ENCODE data around the gene SLC9A9. TPM values are rescaled to one million over a fixed set of nuclear protein-coding genes. Genes with fewer than 3 reads are reported as not detected.

SLC9A9 gene
- total and polyA plus RNA-seq, 9 of the 15 experiments (the other 6 are each of a cell fraction or from before 2014, with no cell fraction given): 0.03 to 0.13 TPM; not detected in 7

DNA sequence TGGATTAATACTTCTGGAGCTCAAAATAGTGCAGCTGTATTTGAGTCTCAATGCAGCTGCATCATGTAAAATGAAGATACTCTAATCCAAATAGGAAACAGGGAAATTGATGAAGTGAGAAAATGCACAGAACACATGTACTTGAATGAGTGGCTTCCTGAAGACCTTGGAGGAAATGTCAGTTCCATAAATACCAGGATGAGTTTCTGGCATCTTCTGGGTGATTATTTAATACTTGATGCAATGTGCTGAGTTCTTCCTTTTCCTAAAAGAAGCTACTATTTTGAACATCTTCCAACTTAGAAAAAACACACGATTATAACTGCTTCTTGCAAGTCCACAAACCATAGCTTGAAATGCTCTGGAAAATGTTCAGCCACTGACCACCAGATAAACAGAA, 162.8 kb downstream of the SLC9A9 start:
- no peaks in the 10 kb centered on the region for H4K20me1 ChIP-seq (replicated peaks; ENCODE audit: control insufficient read depth, insufficient read depth, low read length)
- TF ChIP-seq C11orf30 (IDR thresholded peaks at IDR 0.05; ENCODE audit: low read depth) (no peak), MCM5 (IDR thresholded peaks at IDR 0.05; ENCODE audit: low read depth) (no peak), RBFOX2 (IDR thresholded peaks at IDR 0.05; ENCODE audit: low read depth, low read length) (no peak), ZNF444 (CRISPR knock-in tag; IDR thresholded peaks at IDR 0.05) (no peak), NELFE (IDR thresholded peaks at IDR 0.05; ENCODE audit: insufficient read depth, insufficient read length) (no peak), ZNF57 (CRISPR knock-in tag; IDR thresholded peaks at IDR 0.05) (no peak), POLR2A (conservative IDR thresholded peaks at IDR 0.05) (no peak), TAF7 (tag; IDR thresholded peaks at IDR 0.05) (no peak), EWSR1 (IDR thresholded peaks at IDR 0.05; ENCODE audit: borderline replicate concordance, low read depth, partially characterized antibody) (no peak), NR2C2 (CRISPR knock-in tag; IDR thresholded peaks at IDR 0.05) (no peak), NR2C2 (tag; IDR thresholded peaks at IDR 0.05) (no peak), NR1H2 (CRISPR knock-in tag; IDR thresholded peaks at IDR 0.05) (no peak)
- TF ChIP-seq, protein P1, sequence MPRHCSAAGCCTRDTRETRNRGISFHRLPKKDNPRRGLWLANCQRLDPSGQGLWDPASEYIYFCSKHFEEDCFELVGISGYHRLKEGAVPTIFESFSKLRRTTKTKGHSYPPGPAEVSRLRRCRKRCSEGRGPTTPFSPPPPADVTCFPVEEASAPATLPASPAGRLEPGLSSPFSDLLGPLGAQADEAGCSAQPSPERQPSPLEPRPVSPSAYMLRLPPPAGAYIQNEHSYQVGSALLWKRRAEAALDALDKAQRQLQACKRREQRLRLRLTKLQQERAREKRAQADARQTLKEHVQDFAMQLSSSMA (CRISPR knock-in tag; IDR thresholded peaks at IDR 0.05): no peak
- TF ChIP-seq, protein P2, sequence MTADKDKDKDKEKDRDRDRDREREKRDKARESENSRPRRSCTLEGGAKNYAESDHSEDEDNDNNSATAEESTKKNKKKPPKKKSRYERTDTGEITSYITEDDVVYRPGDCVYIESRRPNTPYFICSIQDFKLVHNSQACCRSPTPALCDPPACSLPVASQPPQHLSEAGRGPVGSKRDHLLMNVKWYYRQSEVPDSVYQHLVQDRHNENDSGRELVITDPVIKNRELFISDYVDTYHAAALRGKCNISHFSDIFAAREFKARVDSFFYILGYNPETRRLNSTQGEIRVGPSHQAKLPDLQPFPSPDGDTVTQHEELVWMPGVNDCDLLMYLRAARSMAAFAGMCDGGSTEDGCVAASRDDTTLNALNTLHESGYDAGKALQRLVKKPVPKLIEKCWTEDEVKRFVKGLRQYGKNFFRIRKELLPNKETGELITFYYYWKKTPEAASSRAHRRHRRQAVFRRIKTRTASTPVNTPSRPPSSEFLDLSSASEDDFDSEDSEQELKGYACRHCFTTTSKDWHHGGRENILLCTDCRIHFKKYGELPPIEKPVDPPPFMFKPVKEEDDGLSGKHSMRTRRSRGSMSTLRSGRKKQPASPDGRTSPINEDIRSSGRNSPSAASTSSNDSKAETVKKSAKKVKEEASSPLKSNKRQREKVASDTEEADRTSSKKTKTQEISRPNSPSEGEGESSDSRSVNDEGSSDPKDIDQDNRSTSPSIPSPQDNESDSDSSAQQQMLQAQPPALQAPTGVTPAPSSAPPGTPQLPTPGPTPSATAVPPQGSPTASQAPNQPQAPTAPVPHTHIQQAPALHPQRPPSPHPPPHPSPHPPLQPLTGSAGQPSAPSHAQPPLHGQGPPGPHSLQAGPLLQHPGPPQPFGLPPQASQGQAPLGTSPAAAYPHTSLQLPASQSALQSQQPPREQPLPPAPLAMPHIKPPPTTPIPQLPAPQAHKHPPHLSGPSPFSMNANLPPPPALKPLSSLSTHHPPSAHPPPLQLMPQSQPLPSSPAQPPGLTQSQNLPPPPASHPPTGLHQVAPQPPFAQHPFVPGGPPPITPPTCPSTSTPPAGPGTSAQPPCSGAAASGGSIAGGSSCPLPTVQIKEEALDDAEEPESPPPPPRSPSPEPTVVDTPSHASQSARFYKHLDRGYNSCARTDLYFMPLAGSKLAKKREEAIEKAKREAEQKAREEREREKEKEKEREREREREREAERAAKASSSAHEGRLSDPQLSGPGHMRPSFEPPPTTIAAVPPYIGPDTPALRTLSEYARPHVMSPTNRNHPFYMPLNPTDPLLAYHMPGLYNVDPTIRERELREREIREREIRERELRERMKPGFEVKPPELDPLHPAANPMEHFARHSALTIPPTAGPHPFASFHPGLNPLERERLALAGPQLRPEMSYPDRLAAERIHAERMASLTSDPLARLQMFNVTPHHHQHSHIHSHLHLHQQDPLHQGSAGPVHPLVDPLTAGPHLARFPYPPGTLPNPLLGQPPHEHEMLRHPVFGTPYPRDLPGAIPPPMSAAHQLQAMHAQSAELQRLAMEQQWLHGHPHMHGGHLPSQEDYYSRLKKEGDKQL (CRISPR knock-in tag; IDR thresholded peaks at IDR 0.05; ENCODE audit: borderline replicate concordance): no peak
- TF ChIP-seq, protein P3, sequence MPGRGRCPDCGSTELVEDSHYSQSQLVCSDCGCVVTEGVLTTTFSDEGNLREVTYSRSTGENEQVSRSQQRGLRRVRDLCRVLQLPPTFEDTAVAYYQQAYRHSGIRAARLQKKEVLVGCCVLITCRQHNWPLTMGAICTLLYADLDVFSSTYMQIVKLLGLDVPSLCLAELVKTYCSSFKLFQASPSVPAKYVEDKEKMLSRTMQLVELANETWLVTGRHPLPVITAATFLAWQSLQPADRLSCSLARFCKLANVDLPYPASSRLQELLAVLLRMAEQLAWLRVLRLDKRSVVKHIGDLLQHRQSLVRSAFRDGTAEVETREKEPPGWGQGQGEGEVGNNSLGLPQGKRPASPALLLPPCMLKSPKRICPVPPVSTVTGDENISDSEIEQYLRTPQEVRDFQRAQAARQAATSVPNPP (IDR thresholded peaks at IDR 0.05; ENCODE audit: borderline replicate concordance, insufficient read depth, insufficient read length): no peak
- DNase-seq (ENCODE audit: extremely low read depth in 1 of 4, low spot score in 3 of 4): no peak
- H2AFZ ChIP-seq (ENCODE audit: low read depth, low read length): no peak overlapping the region
- no peak overlapping the region for H3K27ac ChIP-seq (ENCODE audit: extremely low read depth, low read depth, low read length)
- no peaks in the 10 kb centered on the region for H3K9me1 ChIP-seq (ENCODE audit: control insufficient read depth, insufficient read depth, low read length)
- FAIRE-seq: no peak
- H3K4me1 ChIP-seq (replicated peaks in 1 of 2; ENCODE audit: control insufficient read depth in 2 of 2, insufficient read depth in 2 of 2, low read length in 2 of 2): no peaks in the 10 kb centered on the region
- no peak for ATAC-seq
- H3K27me3 ChIP-seq (ENCODE audit: control insufficient read depth in 2 of 2, insufficient read depth in 2 of 2, low read length in 2 of 2): no peaks in the 10 kb centered on the region; a peak in 1 of 5 replicates
- ChIA-PET CTCF (ENCODE audit: low intra/inter-chr PET ratio) (no interaction called here), POLR2A (interaction anchor here (0.6 to 1.0 kb wide), 3 partner anchors 9 to 584 kb away, joined by 3 read pairs; no protein-coding TSS in a partner anchor)
- BruUV-seq (replicated peaks): no TSS peak
- H3K9ac ChIP-seq (ENCODE audit: insufficient read depth in 1 of 2, low read depth in 2 of 2, low read length in 2 of 2): no peak overlapping the region
- H3K4me3 ChIP-seq: no peak overlapping the region
- WGBS (ENCODE audit: insufficient coverage, low coverage, missing lambda C conversion rate): 0% methylated on average over 1 of the region's 1 CpG
- H3K4me2 ChIP-seq (ENCODE audit: insufficient read depth, low read length): no peak overlapping the region
- H3K36me3 ChIP-seq (ENCODE audit: control insufficient read depth, insufficient read depth, low read length): no peaks in the 10 kb centered on the region
- H3K9me3 ChIP-seq (replicated peaks; ENCODE audit: control insufficient read depth, insufficient read depth, low read depth, low read length): no peaks in the 10 kb centered on the region
- intact Hi-C loops (cut with micrococcal nuclease): no loop called here
- H3K79me2 ChIP-seq (ENCODE audit: control insufficient read depth, insufficient read depth, low read length): no peaks in the 10 kb centered on the region
- in situ Hi-C loops (cut with MboI): no loop called here
